ENCODE data around the gene GRM1. TPM values are rescaled to one million over a fixed set of nuclear protein-coding genes. Genes with fewer than 3 reads are reported as not detected.

Gene GRM1
- total and polyA plus RNA-seq, 2 of the 4 experiments (the other 2 are of a cell fraction) = not detected

DNA sequence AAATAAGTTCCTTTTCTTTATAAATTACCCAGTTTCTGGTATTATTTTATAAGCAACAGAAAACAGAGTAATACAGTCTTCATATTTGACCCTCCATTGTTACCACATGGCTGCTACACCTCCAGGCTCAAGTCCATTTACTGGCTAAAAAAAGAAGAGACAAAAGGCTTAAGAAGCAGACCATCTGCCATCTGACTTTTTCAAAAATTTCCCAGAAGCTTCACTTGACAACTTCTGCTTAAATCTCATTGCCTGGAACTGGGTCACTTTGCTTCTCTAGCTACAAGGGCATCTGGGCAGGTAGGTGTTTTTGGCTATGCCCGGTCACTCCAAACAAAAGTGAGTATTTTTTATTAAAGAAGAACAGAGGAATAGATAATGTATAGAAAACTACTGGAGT, 118.0 kb downstream of the GRM1 start:
- H3K9ac ChIP-seq (ENCODE audit: low read depth, low read length) = no peak overlapping the region
- dilution Hi-C loops (cut with HindIII; ENCODE audit: low sequenced_read_pairs, unreplicated experiment) = no loop called here
- H3K4ac ChIP-seq (ENCODE audit: low read depth, low read length) = no peak overlapping the region
- POLR2A ChIA-PET (ENCODE audit: unreplicated experiment) = no interaction called here
- H3K4me2 ChIP-seq (ENCODE audit: low read depth, low read length) = no peak overlapping the region
- no peaks in the 10 kb centered on the region for H4K20me1 ChIP-seq (ENCODE audit: insufficient read depth, low read length)
- H2BK120ac ChIP-seq (ENCODE audit: low read depth, low read length) = no peak overlapping the region
- no peak overlapping the region for H3K56ac ChIP-seq (ENCODE audit: extremely low read depth, insufficient read depth, low read length)
- no TSS peak for BruUV-seq (replicated peaks)
- no peak overlapping the region for H3K23ac ChIP-seq (ENCODE audit: low read depth, low read length)
- no peaks in the 10 kb centered on the region for H3K36me3 ChIP-seq (ENCODE audit: control insufficient read depth, insufficient read depth, low read length)
- H2AK9ac ChIP-seq (replicated peaks; ENCODE audit: low read depth, low read length, poor library complexity) = no peak overlapping the region
- no peak overlapping the region for H3K4me3 ChIP-seq (ENCODE audit: insufficient read depth, low read depth, low read length)
- in situ Hi-C loops (cut with MboI; ENCODE audit: low sequenced_read_pairs) = no loop called here
- H2AK5ac ChIP-seq (ENCODE audit: low read depth, low read length) = no peak overlapping the region
- H2BK20ac ChIP-seq (ENCODE audit: low read depth, low read length) = no peak overlapping the region
- intact Hi-C loops (cut with micrococcal nuclease) = no loop called here
- peaks cover 4% of the 10 kb centered on the region; the same call in 1 of the 2 replicates for H3K9me3 ChIP-seq (ENCODE audit: control insufficient read depth, insufficient read depth, low read length)
- no peaks in the 10 kb centered on the region for H3K79me1 ChIP-seq (ENCODE audit: low read depth in 1 of 2, low read length in 2 of 2)
- H2BK5ac ChIP-seq (ENCODE audit: low read depth, low read length, poor library complexity, severe bottlenecking) = no peak overlapping the region
- no peaks in the 10 kb centered on the region for H3K27me3 ChIP-seq (ENCODE audit: control insufficient read depth, insufficient read depth, low read length)
- DNase-seq (no peak), ATAC-seq (ENCODE audit: low read depth) (no peak)
- no peak overlapping the region for H4K8ac ChIP-seq (ENCODE audit: low read depth in 2 of 2, low read length in 2 of 2)
- H3K18ac ChIP-seq (ENCODE audit: low read depth, low read length) = no peak overlapping the region
- no peak overlapping the region for H2BK15ac ChIP-seq (ENCODE audit: low read depth, low read length)
- H3K9me1 ChIP-seq (ENCODE audit: insufficient read depth, low read length) = no peaks in the 10 kb centered on the region
- TF ChIP-seq NFE2L2 (IDR thresholded peaks at IDR 0.05; ENCODE audit: low read depth, low read length) (no peak), RFX5 (IDR thresholded peaks at IDR 0.05; ENCODE audit: low read depth, low read length) (no peak), CTCF (conservative IDR thresholded peaks at IDR 0.05; ENCODE audit: low read depth, low read length) (no peak), RCOR1 (IDR thresholded peaks at IDR 0.05; ENCODE audit: insufficient replicate concordance, low read length) (no peak), POLR2A (IDR thresholded peaks at IDR 0.05; ENCODE audit: low read depth, low read length) (no peak), USF2 (IDR thresholded peaks at IDR 0.05; ENCODE audit: low read depth, low read length) (no peak), SMC3 (IDR thresholded peaks at IDR 0.05; ENCODE audit: low read depth, low read length) (no peak)
- H4K91ac ChIP-seq (ENCODE audit: insufficient read depth, low read depth, low read length) = no peak overlapping the region
- H2AFZ ChIP-seq (replicated peaks; ENCODE audit: low read length, poor library complexity) = no peak overlapping the region
- H3K4me1 ChIP-seq (ENCODE audit: control insufficient read depth, insufficient read depth, low read length) = no peaks in the 10 kb centered on the region
- CTCF ChIA-PET = no interaction called here
- no peak overlapping the region for H3K14ac ChIP-seq (replicated peaks; ENCODE audit: low read depth, low read length)
- no peak overlapping the region for H4K5ac ChIP-seq (ENCODE audit: low read depth, low read length)
- WGBS, 2 experiments (ENCODE audit: extremely low coverage in 2 of 2, insufficient read length in 1 of 2) = no CpG with 5 or more reads among the region's 1 CpG
- no peak overlapping the region for H3K27ac ChIP-seq (ENCODE audit: insufficient read depth, low read length)

Measured in IMR-90 (cell line).